ENCODE results near the gene SSNA1. TPM values are rescaled to one million over a fixed set of nuclear protein-coding genes. Genes with fewer than 3 reads are reported as not detected.
A peak's percentile ranks its signal among the peaks of the same experiment; 100 is the strongest.

Gene SSNA1
- total and polyA plus RNA-seq, 5 donors from 2014 or later, result 54.3 to 150 (median 124) TPM

DNA sequence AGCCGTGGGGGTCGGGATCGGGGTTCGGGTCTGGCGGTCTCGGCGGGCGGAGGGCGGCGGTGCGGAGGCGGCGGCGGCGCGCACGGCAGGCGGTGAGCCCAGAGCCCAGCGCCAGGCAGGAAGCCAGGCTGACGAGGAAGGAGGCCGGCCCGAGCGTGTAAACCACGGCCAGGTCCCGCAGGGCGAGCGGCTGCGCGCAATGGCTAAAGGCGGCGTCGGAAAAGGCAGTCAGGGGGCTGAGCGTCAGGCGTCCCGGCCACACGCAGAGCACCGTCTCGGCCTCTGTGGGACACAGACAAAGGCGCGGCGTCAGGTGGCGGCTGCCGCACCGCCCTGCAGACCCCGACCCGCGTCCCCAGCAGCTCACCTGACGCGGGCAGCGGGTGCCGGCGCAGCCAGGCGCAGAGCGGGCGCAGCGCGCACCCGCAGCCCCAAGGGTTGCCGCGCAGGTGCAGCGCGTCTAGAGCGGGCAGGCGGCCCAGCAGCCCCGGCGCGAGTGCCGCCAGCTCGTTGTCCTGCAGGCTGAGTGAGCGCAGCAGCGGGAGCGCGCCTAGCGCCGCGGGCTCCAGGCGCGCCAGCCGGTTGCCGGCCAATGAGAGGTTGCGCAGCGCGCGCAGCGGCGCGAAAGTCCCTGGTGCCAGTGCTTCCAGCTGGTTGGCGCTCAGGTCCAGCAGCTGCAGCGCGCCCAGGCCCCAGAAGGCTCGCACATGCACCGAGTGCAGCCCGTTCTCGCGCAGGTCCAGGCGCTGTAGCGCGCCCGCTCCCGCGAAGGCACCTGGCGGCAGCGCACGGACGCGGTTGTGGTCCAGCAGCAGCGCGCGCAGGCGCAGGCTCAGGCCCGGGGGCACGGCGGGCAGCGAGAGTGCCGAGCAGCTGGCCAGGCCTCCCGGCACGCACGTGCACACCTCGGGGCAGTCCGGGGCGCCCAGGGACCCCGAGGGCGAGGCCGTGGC lies 19.3 kb upstream of the SSNA1 start:
- Histone ChIP-seq H3K4me3 (ENCODE audit: low read depth, low read length) (no peak overlapping the region), H3K9me3 (ENCODE audit: control insufficient read depth in 2 of 2, low read length in 2 of 2) (no peaks in the 10 kb centered on the region), H3K27me3 (ENCODE audit: control insufficient read depth, insufficient read depth, low read length) (no peaks in the 10 kb centered on the region), H3K27ac (ENCODE audit: insufficient read depth, low read length, poor library complexity, severe bottlenecking) (no peak overlapping the region), H3K4me1 (ENCODE audit: control insufficient read depth, insufficient read depth, low read length, poor library complexity, severe bottlenecking) (peaks cover 16% of the 10 kb centered on the region), H3K36me3 (ENCODE audit: control insufficient read depth, insufficient read depth, low read length) (no peaks in the 10 kb centered on the region)
- H3K27ac Mint-ChIP-seq, result no peak overlapping the region
- H3K27me3 Mint-ChIP-seq, result peaks cover 23% of the 10 kb centered on the region
- peaks cover 0 to 1% (median 0%) of the 10 kb centered on the region in 7 donors for H3K9me3 Mint-ChIP-seq
- peaks cover 0 to 4% (median 0%) of the 10 kb centered on the region in 4 donors for H3K4me1 Mint-ChIP-seq
- H3K4me3 Mint-ChIP-seq, result peak overlapping the region in 1 of 4 donors; percentile 56
- DNase-seq, result no peak
- no peaks in the 10 kb centered on the region for H3K36me3 Mint-ChIP-seq
- ATAC-seq (ENCODE audit: low read depth in 2 of 2), result no peak

GRCh38 chr9:137169896-137170358 lies 18.5 kb upstream of the SSNA1 start, which contains the start of gene LRRC26:
Gene LRRC26 (minus strand): TSS chr9:137170051. CDS start chr9:137169943, 108 bp downstream.
- no peaks in the 10 kb centered on the region for H3K36me3 Mint-ChIP-seq
- no peaks in the 10 kb centered on the region for H3K9me3 ChIP-seq (ENCODE audit: control insufficient read depth in 2 of 2, low read length in 2 of 2)
- H3K4me3 ChIP-seq (ENCODE audit: low read depth, low read length), result no peak within 1 kb of the TSS
- DNase-seq (no peak), ATAC-seq (ENCODE audit: low read depth in 2 of 2) (no peak)
- no peak within 1 kb of the TSS for H3K27ac ChIP-seq (ENCODE audit: insufficient read depth, low read length, poor library complexity, severe bottlenecking)
- H3K27me3 ChIP-seq (ENCODE audit: control insufficient read depth, insufficient read depth, low read length), result no peaks in the 10 kb centered on the region
- no peaks in the 10 kb centered on the region for H3K36me3 ChIP-seq (ENCODE audit: control insufficient read depth, insufficient read depth, low read length)
- peak within 1 kb of the TSS in 2 of 4 donors; percentile 47 to 56 for H3K4me3 Mint-ChIP-seq
- H3K4me1 Mint-ChIP-seq, result peaks cover 0 to 4% (median 0%) of the 10 kb centered on the region in 4 donors
- H3K4me1 ChIP-seq (ENCODE audit: control insufficient read depth, insufficient read depth, low read length, poor library complexity, severe bottlenecking), result peaks cover 20% of the 10 kb centered on the region
- peaks cover 0 to 1% (median 0%) of the 10 kb centered on the region in 7 donors for H3K9me3 Mint-ChIP-seq
- peaks cover 23% of the 10 kb centered on the region for H3K27me3 Mint-ChIP-seq
- H3K27ac Mint-ChIP-seq, result no peak within 1 kb of the TSS

DNA sequence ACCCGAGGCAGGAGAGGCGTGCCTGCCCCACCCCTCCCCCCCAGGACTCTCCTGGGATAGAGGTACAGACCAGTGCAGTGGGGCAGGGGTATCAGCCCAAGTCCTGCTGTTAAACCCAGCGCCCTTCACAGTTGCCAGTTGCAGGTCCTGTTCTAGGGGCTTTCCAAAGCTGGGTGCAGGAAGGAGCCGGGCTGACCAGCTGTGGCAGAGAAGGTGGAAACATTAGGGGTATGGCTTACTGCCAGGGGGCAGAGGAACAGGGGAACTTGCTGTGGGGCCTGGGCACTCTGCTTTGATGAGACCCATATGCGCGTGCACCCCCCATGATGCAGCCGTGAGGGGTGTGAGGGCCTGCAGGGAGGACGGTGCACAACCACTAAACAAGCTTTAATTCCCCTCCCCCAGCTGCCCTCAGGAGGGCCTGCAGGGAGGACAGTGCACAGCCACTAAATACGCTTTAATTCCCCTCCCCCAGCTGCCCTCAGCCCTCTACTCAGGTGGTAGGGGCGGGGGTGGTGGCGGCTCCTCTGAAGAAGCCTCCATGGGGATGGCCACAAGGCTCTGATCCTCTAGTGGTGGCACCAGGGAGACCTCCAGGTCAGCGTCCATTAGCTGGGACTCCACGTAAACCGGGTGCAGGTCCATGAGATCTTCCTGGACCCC lies 17.9 kb upstream of the SSNA1 start:
- peaks cover 0 to 6% (median 0%) of the 10 kb centered on the region in 4 donors for H3K4me1 Mint-ChIP-seq
- Histone ChIP-seq H3K4me1 (ENCODE audit: control insufficient read depth, insufficient read depth, low read length, poor library complexity, severe bottlenecking) (peaks cover 23% of the 10 kb centered on the region), H3K9me3 (ENCODE audit: control insufficient read depth in 2 of 2, low read length in 2 of 2) (no peaks in the 10 kb centered on the region), H3K27ac (ENCODE audit: insufficient read depth, low read length, poor library complexity, severe bottlenecking) (no peak overlapping the region), H3K27me3 (ENCODE audit: control insufficient read depth, insufficient read depth, low read length) (no peaks in the 10 kb centered on the region), H3K4me3 (ENCODE audit: low read depth, low read length) (no peak overlapping the region), H3K36me3 (ENCODE audit: control insufficient read depth, insufficient read depth, low read length) (no peaks in the 10 kb centered on the region)
- peak overlapping the region in 1 of 4 donors; percentile 47 for H3K4me3 Mint-ChIP-seq
- ATAC-seq (ENCODE audit: low read depth in 2 of 2), result no peak
- H3K36me3 Mint-ChIP-seq, result no peaks in the 10 kb centered on the region
- no peak overlapping the region for H3K27ac Mint-ChIP-seq
- H3K9me3 Mint-ChIP-seq, result peaks cover 0 to 1% (median 0%) of the 10 kb centered on the region in 7 donors
- no peak for DNase-seq
- peaks cover 17% of the 10 kb centered on the region for H3K27me3 Mint-ChIP-seq

GRCh38 chr9:137171149-137171900 lies 17.2 kb upstream of the SSNA1 start:
- Mint-ChIP-seq H3K4me3 (no peak overlapping the region), H3K27me3 (peaks cover 15% of the 10 kb centered on the region), H3K4me1 (peaks cover 0 to 8% (median 0%) of the 10 kb centered on the region in 4 donors), H3K36me3 (no peaks in the 10 kb centered on the region), H3K9me3 (peaks cover 0 to 1% (median 0%) of the 10 kb centered on the region in 7 donors), H3K27ac (no peak overlapping the region)
- Histone ChIP-seq H3K4me3 (ENCODE audit: low read depth, low read length) (no peak overlapping the region), H3K36me3 (ENCODE audit: control insufficient read depth, insufficient read depth, low read length) (no peaks in the 10 kb centered on the region), H3K27me3 (ENCODE audit: control insufficient read depth, insufficient read depth, low read length) (no peaks in the 10 kb centered on the region), H3K4me1 (ENCODE audit: control insufficient read depth, insufficient read depth, low read length, poor library complexity, severe bottlenecking) (peaks cover 23% of the 10 kb centered on the region), H3K27ac (ENCODE audit: insufficient read depth, low read length, poor library complexity, severe bottlenecking) (no peak overlapping the region), H3K9me3 (ENCODE audit: control insufficient read depth in 2 of 2, low read length in 2 of 2) (no peaks in the 10 kb centered on the region)
- no peak for DNase-seq
- ATAC-seq (ENCODE audit: low read depth in 2 of 2), result no peak

- DNase-seq, result no peak
- Histone ChIP-seq H3K4me3 (ENCODE audit: low read depth, low read length) (no peak overlapping the region), H3K4me1 (ENCODE audit: control insufficient read depth, insufficient read depth, low read length, poor library complexity, severe bottlenecking) (peaks cover 17% of the 10 kb centered on the region), H3K27me3 (ENCODE audit: control insufficient read depth, insufficient read depth, low read length) (no peaks in the 10 kb centered on the region), H3K36me3 (ENCODE audit: control insufficient read depth, insufficient read depth, low read length) (no peaks in the 10 kb centered on the region), H3K27ac (ENCODE audit: insufficient read depth, low read length, poor library complexity, severe bottlenecking) (no peak overlapping the region), H3K9me3 (ENCODE audit: control insufficient read depth in 2 of 2, low read length in 2 of 2) (no peaks in the 10 kb centered on the region)
- peak overlapping the region in 1 of 3 donors; percentile 79 for H3K27ac Mint-ChIP-seq
- peaks cover 5% of the 10 kb centered on the region for H3K36me3 Mint-ChIP-seq
- peak overlapping the region in 1 of 4 donors; percentile 46 for H3K4me3 Mint-ChIP-seq
- ATAC-seq (ENCODE audit: low read depth in 2 of 2), result no peak
- no peaks in the 10 kb centered on the region for H3K9me3 Mint-ChIP-seq
- H3K4me1 Mint-ChIP-seq, result peaks cover 0 to 9% (median 0%) of the 10 kb centered on the region in 4 donors
- peaks cover 14% of the 10 kb centered on the region for H3K27me3 Mint-ChIP-seq
These were observed 15.3 kb upstream of the SSNA1 start for GRCh38 chr9:137172901-137173795.

DNA sequence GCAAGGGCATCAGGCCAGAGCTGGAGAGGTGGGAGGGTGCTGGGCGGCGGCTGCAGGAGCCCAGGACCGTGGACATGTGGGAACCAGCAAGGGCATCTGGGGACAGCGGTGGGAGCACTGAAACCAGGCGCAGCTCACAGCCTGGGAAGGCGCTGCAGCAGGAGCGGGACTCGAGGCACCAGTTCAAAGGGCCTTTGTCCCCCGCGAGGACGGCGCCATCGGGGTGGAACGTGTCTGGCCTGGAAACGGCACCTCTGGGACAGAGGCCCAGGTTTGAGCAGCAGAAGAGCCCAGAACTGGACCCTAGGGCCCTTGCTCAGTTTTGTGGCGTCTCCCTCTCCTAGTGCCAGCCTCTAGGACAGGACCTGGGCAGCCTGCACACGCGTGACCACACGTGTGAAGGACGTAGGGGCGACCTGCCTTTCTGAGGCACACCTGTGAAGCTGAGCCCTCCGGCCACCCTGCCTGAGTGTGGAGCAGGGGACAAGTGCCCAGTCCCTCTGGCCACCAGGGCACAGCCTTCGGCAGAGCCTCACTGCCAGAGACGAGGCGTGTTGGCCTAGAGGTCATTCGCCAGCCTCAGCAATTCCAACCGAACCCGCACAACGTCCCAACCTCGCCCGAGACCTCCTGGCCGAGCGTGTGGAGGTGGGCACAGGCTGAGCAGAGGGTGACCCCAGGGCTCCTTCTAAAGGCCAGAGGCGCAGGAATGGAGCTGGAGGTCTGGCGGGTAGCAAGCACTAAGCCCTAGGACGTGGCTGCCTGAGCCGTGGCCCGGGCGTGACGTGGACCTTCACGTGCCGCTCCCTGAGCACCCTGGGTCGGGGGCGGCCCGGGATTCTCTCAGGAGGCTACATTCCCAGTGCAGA lies 14.4 kb upstream of the SSNA1 start:
- no peak for DNase-seq
- no peak for ATAC-seq (ENCODE audit: low read depth in 2 of 2)
- Histone ChIP-seq H3K4me3 (ENCODE audit: low read depth, low read length) (no peak overlapping the region), H3K27ac (ENCODE audit: insufficient read depth, low read length, poor library complexity, severe bottlenecking) (no peak overlapping the region), H3K9me3 (ENCODE audit: control insufficient read depth in 2 of 2, low read length in 2 of 2) (no peaks in the 10 kb centered on the region), H3K36me3 (ENCODE audit: control insufficient read depth, insufficient read depth, low read length) (peaks cover under 1% of the 10 kb centered on the region), H3K27me3 (ENCODE audit: control insufficient read depth, insufficient read depth, low read length) (no peaks in the 10 kb centered on the region), H3K4me1 (ENCODE audit: control insufficient read depth, insufficient read depth, low read length, poor library complexity, severe bottlenecking) (peaks cover 15% of the 10 kb centered on the region)
- Mint-ChIP-seq H3K4me3 (no peak overlapping the region), H3K9me3 (no peaks in the 10 kb centered on the region), H3K27me3 (peaks cover 14% of the 10 kb centered on the region), H3K36me3 (peaks cover 5% of the 10 kb centered on the region), H3K4me1 (peaks cover 0 to 9% (median 0%) of the 10 kb centered on the region in 4 donors), H3K27ac (peak overlapping the region in 1 of 3 donors; percentile 79)

Measured in CD4-positive, CD25-positive, alpha-beta regulatory T cell (primary cell).